Sigmoid colon (tissue), 7 donors: Measurements from ENCODE around the gene GPLD1. TPM values are rescaled to one million over a fixed set of nuclear protein-coding genes. Genes with fewer than 3 reads are reported as not detected.

Source experiments
- DNase-seq: peaks from one replicate; pipeline ENCODE4 v3.0.0-alpha.2; 2019
- H3K27ac ChIP-seq, 4 donors: fragments of 200-600 bp; sonication (generic); one replicate each; pipeline ENCODE4 v1.5.1; 2016 to 2019; ENCODE audit warnings: mild to moderate bottlenecking in 1 of 4
- H3K27me3 ChIP-seq, 3 donors: fragments of 200-600 bp; sonication (generic); one replicate each; pipeline ENCODE4 v1.5.1; 2019; ENCODE audit warnings: mild to moderate bottlenecking in 1 of 3
- H3K36me3 ChIP-seq, 4 donors: fragments of 200-600 bp; sonication (generic); one replicate each; pipeline ENCODE4 v1.5.1; 2016 to 2019
- H3K4me1 ChIP-seq, 4 donors: fragments of 200-600 bp; sonication (generic); one replicate each; pipeline ENCODE4 v1.5.1; 2017 to 2019
- H3K4me3 ChIP-seq, 4 donors: fragments of 200-600 bp; sonication (generic); one replicate each; pipeline ENCODE4 v1.5.1; 2017 to 2019; ENCODE audit warnings: mild to moderate bottlenecking in 2 of 4, moderate library complexity in 1 of 4
- H3K9me3 ChIP-seq, 4 donors: fragments of 200-600 bp in 3 of 4; sonication (generic) in 3 of 4; one replicate each; pipeline versions ENCODE4 v1.5.1 to v1.6.1; 2013 to 2019
- EP300 ChIP-seq, 4 donors: sonication (generic); formaldehyde crosslinking; IDR thresholded peaks; one replicate each; pipeline ENCODE4 v1.6.1; 2017; ENCODE audit warnings: antibody characterized with exemption in 4 of 4
- POLR2A ChIP-seq, 2 donors: fragments of 450-650 bp; IDR thresholded peaks; one replicate each; pipeline ENCODE4 v1.6.1; 2016; ENCODE audit warnings: antibody characterized with exemption in 2 of 2, mild to moderate bottlenecking in 2 of 2, moderate library complexity in 2 of 2
- POLR2AphosphoS5 ChIP-seq, 4 donors: sonication (generic); formaldehyde crosslinking; IDR thresholded peaks; one replicate each; pipeline ENCODE4 v1.6.1; 2017; ENCODE audit warnings: antibody characterized with exemption in 4 of 4
- WGBS, 2 donors: extraction: QIAGEN DNeasy Blood & Tissue Kit; methylation state at CpG; one replicate each; pipeline ENCODE4 v1.1.7; 2013; 5-methylcytosine and 5-hydroxymethylcytosine counted together
- intact Hi-C: fragments of 100-400 bp; cut with DNase I; formaldehyde crosslinking; loops from one replicate; pipeline ENCODE4 v1.15.1; 2023
- polyA plus RNA-seq, 3 donors: library from polyadenylated mRNA; stranded (reverse); fragments of 200-250 nt; gene quantifications; one replicate each; pipeline ENCODE4 v1.2.3, GENCODE V29; 2013
- total RNA-seq, 4 donors: library from RNA; depleted of rRNA; stranded (reverse); fragments of >200 nt; gene quantifications; one replicate each; pipeline ENCODE4 v1.1.0, GENCODE V29; 2016
- TF ChIP-seq, protein P1 (sequence below), 4 experiments: fragments of 450-650 bp in 3 of 4; fragments of 200-600 bp in 1 of 4; IDR thresholded peaks; one replicate each; pipeline ENCODE4 v1.5.1; 2016 to 2019; ENCODE audit warnings: antibody characterized with exemption in 4 of 4, mild to moderate bottlenecking in 3 of 4, moderate library complexity in 2 of 4
- donor health status: healthy with polysubstance abuse.
- donor health status: Bipolar disorder and iron deficiency.
- donor health status: healthy.

Gene GPLD1
- total and polyA plus RNA-seq, 7 donors, result 0.52 to 7.2 (median 4.9) TPM; not detected in 1

DNA sequence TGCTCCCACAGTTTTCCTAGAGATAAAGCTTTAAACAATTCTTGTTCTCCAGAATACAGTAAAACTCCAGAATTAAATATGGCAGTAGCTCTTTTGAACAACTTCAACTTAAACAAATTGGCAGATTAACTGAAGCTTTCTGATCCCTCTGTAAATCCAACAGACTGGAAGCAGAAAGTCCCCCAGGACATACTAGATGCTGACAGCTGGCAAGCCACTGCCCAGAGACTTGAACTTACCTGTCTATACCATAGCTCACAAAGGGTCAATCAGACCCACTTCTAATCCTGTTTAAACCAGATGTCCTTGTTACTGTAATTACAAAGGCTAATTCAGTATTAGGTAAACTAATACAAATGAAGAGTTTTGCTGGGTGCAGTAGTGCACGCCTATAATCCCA lies 12.3 kb downstream of the GPLD1 start:
- Histone ChIP-seq H3K4me3 (no peak overlapping the region), H3K9me3 (no peaks in the 10 kb centered on the region), H3K27ac (no peak overlapping the region), H3K4me1 (no peaks in the 10 kb centered on the region), H3K27me3 (no peaks in the 10 kb centered on the region), H3K36me3 (peaks cover 0 to 5% (median 0%) of the 10 kb centered on the region in 4 donors)
- WGBS, 2 donors, result 94% methylated on average over 1 of the region's 1 CpG
- DNase-seq, result no peak
- no peak for TF ChIP-seq POLR2AphosphoS5 (IDR thresholded peaks at IDR 0.05)
- intact Hi-C loops, result no loop called here

DNA sequence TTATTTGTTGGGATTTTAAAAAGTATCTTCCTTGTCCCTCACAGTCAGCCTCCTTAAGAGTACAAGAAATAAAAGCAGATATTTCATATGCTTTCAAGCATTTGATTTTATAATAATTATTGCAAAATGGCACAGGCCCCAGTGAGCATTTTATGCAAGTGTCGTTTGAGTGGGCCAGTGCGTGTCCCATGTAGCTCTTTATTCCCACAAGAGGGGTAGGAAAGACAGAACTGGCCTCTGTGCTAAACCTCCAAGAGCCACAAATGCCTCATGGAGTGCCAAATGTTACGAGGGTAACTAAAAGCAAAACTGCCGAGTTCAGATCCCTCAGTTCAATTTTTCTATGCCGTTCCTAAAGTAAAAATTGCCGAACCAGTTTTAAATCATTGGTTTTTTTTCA lies 12.7 kb downstream of the GPLD1 start:
- 94 to 95% methylated on average over 6 of the region's 6 CpGs for WGBS, 2 donors
- DNase-seq, result no peak
- no peak for TF ChIP-seq EP300 (IDR thresholded peaks at IDR 0.05)
- TF ChIP-seq, protein P1, sequence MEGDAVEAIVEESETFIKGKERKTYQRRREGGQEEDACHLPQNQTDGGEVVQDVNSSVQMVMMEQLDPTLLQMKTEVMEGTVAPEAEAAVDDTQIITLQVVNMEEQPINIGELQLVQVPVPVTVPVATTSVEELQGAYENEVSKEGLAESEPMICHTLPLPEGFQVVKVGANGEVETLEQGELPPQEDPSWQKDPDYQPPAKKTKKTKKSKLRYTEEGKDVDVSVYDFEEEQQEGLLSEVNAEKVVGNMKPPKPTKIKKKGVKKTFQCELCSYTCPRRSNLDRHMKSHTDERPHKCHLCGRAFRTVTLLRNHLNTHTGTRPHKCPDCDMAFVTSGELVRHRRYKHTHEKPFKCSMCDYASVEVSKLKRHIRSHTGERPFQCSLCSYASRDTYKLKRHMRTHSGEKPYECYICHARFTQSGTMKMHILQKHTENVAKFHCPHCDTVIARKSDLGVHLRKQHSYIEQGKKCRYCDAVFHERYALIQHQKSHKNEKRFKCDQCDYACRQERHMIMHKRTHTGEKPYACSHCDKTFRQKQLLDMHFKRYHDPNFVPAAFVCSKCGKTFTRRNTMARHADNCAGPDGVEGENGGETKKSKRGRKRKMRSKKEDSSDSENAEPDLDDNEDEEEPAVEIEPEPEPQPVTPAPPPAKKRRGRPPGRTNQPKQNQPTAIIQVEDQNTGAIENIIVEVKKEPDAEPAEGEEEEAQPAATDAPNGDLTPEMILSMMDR (IDR thresholded peaks at IDR 0.05), result no peak
- no peak for TF ChIP-seq POLR2A (IDR thresholded peaks at IDR 0.05)
- TF ChIP-seq POLR2AphosphoS5 (IDR thresholded peaks at IDR 0.05), result no peak
- Histone ChIP-seq H3K4me3 (no peak overlapping the region), H3K36me3 (peaks cover 0 to 5% (median 0%) of the 10 kb centered on the region in 4 donors), H3K4me1 (no peaks in the 10 kb centered on the region), H3K9me3 (no peaks in the 10 kb centered on the region), H3K27me3 (no peaks in the 10 kb centered on the region), H3K27ac (no peak overlapping the region)
- intact Hi-C loops, result no loop called here

DNA sequence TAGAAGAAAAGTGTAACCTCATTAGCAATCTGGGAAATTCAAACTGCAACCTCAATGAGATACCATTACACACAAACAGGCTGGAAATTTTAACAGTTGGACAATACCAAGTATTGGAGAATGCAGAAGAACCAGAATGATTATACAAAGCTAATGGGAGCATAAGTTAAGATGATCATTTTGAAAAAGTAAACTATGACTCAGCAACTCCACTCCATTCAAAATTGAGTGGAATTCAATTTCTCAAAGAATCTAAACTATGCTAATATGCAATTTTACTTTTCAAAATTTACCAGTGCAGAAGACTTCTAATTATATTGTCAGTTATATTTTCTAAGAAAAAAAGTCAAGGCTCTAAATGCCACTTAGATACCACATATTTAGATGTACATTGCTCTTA lies 17.2 kb downstream of the GPLD1 start:
- Histone ChIP-seq H3K27me3 (no peaks in the 10 kb centered on the region), H3K36me3 (peaks cover 0 to 5% (median 0%) of the 10 kb centered on the region in 4 donors), H3K27ac (no peak overlapping the region), H3K9me3 (no peaks in the 10 kb centered on the region), H3K4me3 (no peak overlapping the region), H3K4me1 (no peaks in the 10 kb centered on the region)
- no peak for TF ChIP-seq POLR2AphosphoS5 (IDR thresholded peaks at IDR 0.05)
- TF ChIP-seq, protein P1 (IDR thresholded peaks at IDR 0.05), result no peak
- TF ChIP-seq POLR2A (IDR thresholded peaks at IDR 0.05), result no peak
- TF ChIP-seq EP300 (IDR thresholded peaks at IDR 0.05), result no peak
- intact Hi-C loops, result no loop called here
- no peak for DNase-seq

DNA sequence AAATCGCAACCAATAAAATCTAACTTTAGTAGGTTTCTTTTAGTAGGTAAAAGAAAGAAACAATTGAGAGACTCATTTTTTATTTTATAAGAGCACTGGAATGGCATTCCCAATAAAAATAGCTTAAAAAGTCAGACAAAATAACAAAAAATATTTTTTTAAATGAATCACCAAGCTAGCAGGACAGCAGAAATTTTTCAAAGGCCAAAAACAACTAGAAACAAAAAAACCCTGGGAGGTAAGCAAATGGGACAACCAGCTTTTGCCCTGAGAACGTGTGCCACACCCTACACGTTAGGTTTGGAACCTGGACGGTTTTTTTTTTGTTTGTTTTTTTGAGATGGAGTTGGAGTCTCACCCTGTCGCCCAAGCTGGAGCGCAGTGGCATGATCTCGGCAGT lies 19.6 kb downstream of the GPLD1 start:
- H3K9me3 ChIP-seq, result no peaks in the 10 kb centered on the region
- no peak overlapping the region for H3K27ac ChIP-seq
- 58 to 84% methylated on average over 7 of the region's 7 CpGs for WGBS, 2 donors
- no peak overlapping the region for H3K4me3 ChIP-seq
- no peaks in the 10 kb centered on the region for H3K4me1 ChIP-seq
- no peaks in the 10 kb centered on the region for H3K27me3 ChIP-seq
- intact Hi-C loops, result no loop called here
- DNase-seq, result no peak
- peaks cover 0 to 18% (median 0%) of the 10 kb centered on the region in 4 donors for H3K36me3 ChIP-seq
- TF ChIP-seq EP300 (IDR thresholded peaks at IDR 0.05), result no peak
- TF ChIP-seq, protein P1 (IDR thresholded peaks at IDR 0.05), result no peak
- no peak for TF ChIP-seq POLR2A (IDR thresholded peaks at IDR 0.05)
- TF ChIP-seq POLR2AphosphoS5 (IDR thresholded peaks at IDR 0.05), result no peak

DNA sequence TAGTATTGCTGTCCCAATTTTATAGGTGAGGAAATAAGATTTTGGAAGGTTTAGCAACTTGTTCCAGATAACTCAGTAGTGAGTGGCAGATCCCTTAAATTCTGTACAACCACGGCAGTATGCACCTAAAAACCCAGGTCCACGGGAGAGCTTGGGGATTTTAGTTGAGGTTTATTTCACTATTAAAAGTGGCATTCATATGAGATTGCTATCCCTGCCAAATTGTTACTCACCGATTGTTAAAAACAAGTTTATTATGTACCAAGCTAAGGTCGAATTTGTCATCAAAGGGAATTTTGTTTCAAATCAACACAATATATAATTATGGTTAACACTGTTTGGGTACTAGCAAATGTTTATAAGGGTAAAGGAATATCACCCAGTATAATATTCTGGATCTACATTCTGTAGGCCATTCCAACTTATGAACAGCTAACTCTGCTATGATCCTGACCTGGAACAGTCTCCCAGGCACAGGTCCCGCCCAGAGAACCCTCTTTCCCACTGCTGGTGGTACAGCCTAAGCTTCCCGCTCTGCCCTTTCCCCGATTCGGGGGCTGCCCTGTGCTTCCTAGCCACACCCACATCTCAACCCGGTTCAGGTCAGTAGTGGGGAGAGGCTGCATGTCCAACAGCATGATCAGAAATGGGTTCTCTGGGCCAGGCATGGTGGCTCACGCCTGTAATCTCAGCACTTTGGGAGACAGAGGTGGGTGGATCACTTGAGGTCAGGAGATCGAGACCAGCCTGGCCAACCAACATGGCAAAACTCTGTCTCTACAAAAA lies 24.9 kb downstream of the GPLD1 start:
- intact Hi-C loops, result no loop called here
- Histone ChIP-seq H3K36me3 (peaks cover 0 to 24% (median 0%) of the 10 kb centered on the region in 4 donors), H3K27me3 (no peaks in the 10 kb centered on the region), H3K4me1 (no peaks in the 10 kb centered on the region), H3K9me3 (no peaks in the 10 kb centered on the region), H3K4me3 (no peak overlapping the region), H3K27ac (no peak overlapping the region)
- WGBS, 2 donors, result 84 to 91% methylated on average over 11 of the region's 11 CpGs
- TF ChIP-seq EP300 (IDR thresholded peaks at IDR 0.05) (no peak), POLR2A (IDR thresholded peaks at IDR 0.05) (no peak), POLR2AphosphoS5 (IDR thresholded peaks at IDR 0.05) (no peak)
- TF ChIP-seq, protein P1 (IDR thresholded peaks at IDR 0.05), result no peak
- no peak for DNase-seq
